ENCODE results near the gene SRSF7. TPM values are rescaled to one million over a fixed set of nuclear protein-coding genes. Genes with fewer than 3 reads are reported as not detected.
"Not testable (repeated sequence)": the region's sequence is repeated elsewhere in the genome, so short reads cannot be mapped to it uniquely, and the experiment has no call there.

Gene SRSF7
- total RNA-seq (100 to 1,000 TPM; 117 to 125 TPM), polyA plus RNA-seq (100 to 1,000 TPM in 1 of 2 donors, 10 to 100 TPM in 1; 69.2 to 101 TPM)
- long read RNA-seq, donor 1, transcript SRSF7-201 (8 exons, 2,489 nt): major isoform, 21 of 59 reads
- long read RNA-seq, donor 1, transcript SRSF7-208 (7 exons, 1,903 nt): minor isoform, 11 of 59 reads
- long read RNA-seq, donor 1, partial matches to known transcripts: 6 of 59 reads
- long read RNA-seq, donor 1, other reads (novel, unspliced or antisense): 10 of 59 reads
- long read RNA-seq, donor 2, transcript SRSF7-208 (7 exons, 1,903 nt): major isoform, 8 of 16 reads
- long read RNA-seq, donor 2, partial matches to known transcripts: 2 of 16 reads
- long read RNA-seq, donor 2, other reads (novel, unspliced or antisense): 3 of 16 reads

DNA sequence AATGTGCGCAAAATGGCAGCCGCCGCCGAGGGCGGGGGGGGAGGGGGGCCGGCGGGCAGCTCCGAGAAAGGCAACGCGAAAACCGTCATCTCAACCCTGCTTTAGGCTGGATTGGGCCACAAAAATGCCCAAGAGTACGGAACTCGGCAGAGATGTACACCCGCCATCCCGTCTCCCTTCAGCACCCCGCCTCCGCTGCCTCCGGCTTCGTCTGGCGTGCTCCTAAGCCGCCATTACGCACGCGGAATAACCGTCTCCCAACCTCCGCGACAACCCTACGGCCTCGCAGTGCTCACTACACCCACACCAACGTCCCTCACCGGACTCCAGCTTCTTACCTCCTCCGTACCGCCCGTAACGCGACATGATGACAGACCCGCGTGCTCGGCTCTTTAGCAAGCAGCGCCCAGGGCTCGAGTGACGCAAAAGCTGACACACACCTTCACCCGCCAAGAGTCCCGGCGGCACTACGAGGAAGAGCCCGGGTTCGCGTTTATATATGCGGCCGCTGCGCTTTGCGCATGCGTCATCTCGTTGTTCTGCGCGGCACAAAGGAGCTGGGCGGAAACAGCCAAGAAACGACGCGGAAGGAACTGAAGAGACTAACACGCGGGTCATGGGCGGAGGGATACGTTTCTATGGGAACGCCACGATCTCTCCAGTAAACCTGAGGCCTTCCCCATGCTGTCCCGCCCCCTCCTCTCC lies at the start of gene SRSF7:
SRSF7 (minus strand) TSS at position 471 of the 705 bp plus-strand sequence; CDS start at position 366, 105 bp downstream.
- no peaks in the 10 kb centered on the region for H3K27me3 ChIP-seq (ENCODE audit: control insufficient read depth in 1 of 2, insufficient read depth in 2 of 2, low read length in 1 of 2)
- DNase-seq (peak; percentile 99), ATAC-seq (ENCODE audit: low FRiP score) (peak; percentile 96)
- 0 to 1% methylated on average over 62 to 68 of the region's 68 CpGs for WGBS, 2 donors
- intact Hi-C loops (cut with DNase I): no loop called here
- no peaks in the 10 kb centered on the region for H3K9me3 ChIP-seq (ENCODE audit: control insufficient read depth, low read length)
- peak within 1 kb of the TSS; percentile 31 to 81 for H3K27ac ChIP-seq (ENCODE audit: low read depth in 1 of 2, low read length in 2 of 2)
- peak within 1 kb of the TSS; percentile 50 to 85 for H3K4me3 ChIP-seq (ENCODE audit: low read length in 2 of 2)
- H3K36me3 ChIP-seq (ENCODE audit: control insufficient read depth in 1 of 2, insufficient read depth in 2 of 2, low read length in 1 of 2): peaks cover 3 to 8% of the 10 kb centered on the region in 2 donors
- peaks cover 0 to 4% of the 10 kb centered on the region in 2 donors for H3K4me1 ChIP-seq (ENCODE audit: control insufficient read depth in 1 of 2, insufficient read depth in 2 of 2, low read length in 2 of 2)

- H3K4me1 ChIP-seq (ENCODE audit: control insufficient read depth in 1 of 2, insufficient read depth in 2 of 2, low read length in 2 of 2): no peaks in the 10 kb centered on the region
- 84 to 95% methylated on average over 3 of the region's 3 CpGs for WGBS, 2 donors
- intact Hi-C loops (cut with DNase I): no loop called here
- ATAC-seq (ENCODE audit: low FRiP score): no peak
- peaks cover 0 to 1% of the 10 kb centered on the region in 2 donors for H3K36me3 ChIP-seq (ENCODE audit: control insufficient read depth in 1 of 2, insufficient read depth in 2 of 2, low read length in 1 of 2)
- no peak overlapping the region for H3K27ac ChIP-seq (ENCODE audit: low read depth in 1 of 2, low read length in 2 of 2)
- no peaks in the 10 kb centered on the region for H3K27me3 ChIP-seq (ENCODE audit: control insufficient read depth in 1 of 2, insufficient read depth in 2 of 2, low read length in 1 of 2)
- H3K9me3 ChIP-seq (ENCODE audit: control insufficient read depth, low read length): no peaks in the 10 kb centered on the region
- H3K4me3 ChIP-seq (ENCODE audit: low read length in 2 of 2): no peak overlapping the region
- DNase-seq: no peak
Observed at GRCh38 chr2:38797953-38798352, 46.8 kb upstream of the SRSF7 start.

GRCh38 chr2:38797250-38797676 lies 46.1 kb upstream of the SRSF7 start:
- ATAC-seq (ENCODE audit: low FRiP score) (no peak), DNase-seq (no peak)
- no peak overlapping the region for H3K27ac ChIP-seq (ENCODE audit: low read depth in 1 of 2, low read length in 2 of 2)
- intact Hi-C loops (cut with DNase I): no loop called here
- H3K4me3 ChIP-seq (ENCODE audit: low read length in 2 of 2): no peak overlapping the region
- H3K9me3 ChIP-seq (ENCODE audit: control insufficient read depth, low read length): no peaks in the 10 kb centered on the region
- no peaks in the 10 kb centered on the region for H3K27me3 ChIP-seq (ENCODE audit: control insufficient read depth in 1 of 2, insufficient read depth in 2 of 2, low read length in 1 of 2)
- H3K36me3 ChIP-seq (ENCODE audit: control insufficient read depth in 1 of 2, insufficient read depth in 2 of 2, low read length in 1 of 2): peaks cover 0 to 1% of the 10 kb centered on the region in 2 donors
- H3K4me1 ChIP-seq (ENCODE audit: control insufficient read depth in 1 of 2, insufficient read depth in 2 of 2, low read length in 2 of 2): no peaks in the 10 kb centered on the region
- 60 to 65% methylated on average over 10 of the region's 10 CpGs for WGBS, 2 donors

DNA sequence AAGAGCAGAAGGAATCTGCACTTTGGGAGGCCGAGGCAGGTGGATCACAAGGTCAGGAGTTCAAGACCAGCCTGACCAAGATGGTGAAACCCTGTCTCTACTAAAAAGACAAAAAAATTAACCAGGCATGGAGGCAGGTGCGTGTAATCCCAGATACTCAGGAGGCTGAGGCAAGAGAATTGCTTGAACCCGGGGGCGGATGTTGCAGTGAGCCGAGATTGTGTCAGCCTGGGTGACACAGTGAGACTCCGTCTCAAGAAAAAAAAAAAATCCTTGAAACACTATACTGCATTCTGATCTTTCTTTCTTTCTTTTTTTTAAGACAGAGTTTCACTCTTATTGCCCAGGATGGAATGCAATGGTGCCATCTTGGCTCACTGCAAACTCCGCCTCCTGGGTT lies 43.9 kb upstream of the SRSF7 start:
- intact Hi-C loops (cut with DNase I); H3K36me3 ChIP-seq (ENCODE audit: control insufficient read depth in 1 of 2, insufficient read depth in 2 of 2, low read length in 1 of 2); H3K4me1 ChIP-seq (ENCODE audit: control insufficient read depth in 1 of 2, insufficient read depth in 2 of 2, low read length in 2 of 2); DNase-seq; ATAC-seq (ENCODE audit: low FRiP score); H3K4me3 ChIP-seq (ENCODE audit: low read length in 2 of 2); H3K9me3 ChIP-seq (ENCODE audit: control insufficient read depth, low read length); H3K27ac ChIP-seq (ENCODE audit: low read depth in 1 of 2, low read length in 2 of 2); H3K27me3 ChIP-seq (ENCODE audit: control insufficient read depth in 1 of 2, insufficient read depth in 2 of 2, low read length in 1 of 2): not testable (repeated sequence)
- WGBS, 2 donors: 92% methylated on average over 7 of the region's 7 CpGs

GRCh38 chr2:38794235-38794946 lies 43.2 kb upstream of the SRSF7 start:
- Histone ChIP-seq H3K27me3 (ENCODE audit: control insufficient read depth in 1 of 2, insufficient read depth in 2 of 2, low read length in 1 of 2) (no peaks in the 10 kb centered on the region), H3K4me3 (ENCODE audit: low read length in 2 of 2) (no peak overlapping the region), H3K9me3 (ENCODE audit: control insufficient read depth, low read length) (no peaks in the 10 kb centered on the region), H3K4me1 (ENCODE audit: control insufficient read depth in 1 of 2, insufficient read depth in 2 of 2, low read length in 2 of 2) (no peaks in the 10 kb centered on the region), H3K27ac (ENCODE audit: low read depth in 1 of 2, low read length in 2 of 2) (no peak overlapping the region), H3K36me3 (ENCODE audit: control insufficient read depth in 1 of 2, insufficient read depth in 2 of 2, low read length in 1 of 2) (peaks cover 0 to 1% of the 10 kb centered on the region in 2 donors)
- WGBS, 2 donors: 51% methylated on average over 7 of the region's 7 CpGs
- no peak for DNase-seq
- ATAC-seq (ENCODE audit: low FRiP score): no peak
- intact Hi-C loops (cut with DNase I): no loop called here

- DNase-seq: no peak
- intact Hi-C loops (cut with DNase I): no loop called here
- 92 to 95% methylated on average over 5 of the region's 5 CpGs for WGBS, 2 donors
Observed at GRCh38 chr2:38793511-38793910, 42.4 kb upstream of the SRSF7 start.

DNA sequence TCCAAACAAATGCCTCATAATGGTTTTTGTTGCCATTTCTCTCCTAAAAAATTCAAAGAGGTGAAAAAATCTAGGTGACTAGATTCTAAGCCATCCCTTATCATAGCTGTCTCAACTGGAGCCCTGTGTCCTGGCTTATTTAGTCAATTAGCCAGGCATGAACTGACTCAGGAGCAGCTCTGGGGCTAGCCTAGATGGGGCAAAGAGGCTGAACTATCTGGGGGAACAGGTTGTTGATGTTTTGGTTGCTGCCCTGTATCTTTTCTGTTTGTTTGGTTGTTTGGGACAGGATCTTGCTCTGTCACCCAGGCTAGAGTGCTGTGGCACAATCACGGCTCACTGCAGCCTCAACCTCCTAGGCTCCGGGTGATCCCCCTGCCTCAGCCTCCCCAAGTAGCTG lies 41.6 kb upstream of the SRSF7 start:
- no peak overlapping the region for H3K27ac ChIP-seq (ENCODE audit: low read depth in 1 of 2, low read length in 2 of 2)
- ATAC-seq (ENCODE audit: low FRiP score) (no peak), DNase-seq (no peak)
- intact Hi-C loops (cut with DNase I): no loop called here
- no peaks in the 10 kb centered on the region for H3K36me3 ChIP-seq (ENCODE audit: control insufficient read depth in 1 of 2, insufficient read depth in 2 of 2, low read length in 1 of 2)
- no peaks in the 10 kb centered on the region for H3K4me1 ChIP-seq (ENCODE audit: control insufficient read depth in 1 of 2, insufficient read depth in 2 of 2, low read length in 2 of 2)
- H3K27me3 ChIP-seq (ENCODE audit: control insufficient read depth in 1 of 2, insufficient read depth in 2 of 2, low read length in 1 of 2): no peaks in the 10 kb centered on the region
- H3K9me3 ChIP-seq (ENCODE audit: control insufficient read depth, low read length): no peaks in the 10 kb centered on the region
- H3K4me3 ChIP-seq (ENCODE audit: low read length in 2 of 2): no peak overlapping the region
- WGBS, 2 donors: 47 to 49% methylated on average over 2 of the region's 2 CpGs

More at GRCh38 chr2:38793511-38793910, 42.4 kb upstream of the SRSF7 start:
- H3K4me1 ChIP-seq (ENCODE audit: control insufficient read depth in 1 of 2, insufficient read depth in 2 of 2, low read length in 2 of 2): no peaks in the 10 kb centered on the region
- H3K9me3 ChIP-seq (ENCODE audit: control insufficient read depth, low read length): no peaks in the 10 kb centered on the region
- peaks cover 0 to 1% of the 10 kb centered on the region in 2 donors for H3K36me3 ChIP-seq (ENCODE audit: control insufficient read depth in 1 of 2, insufficient read depth in 2 of 2, low read length in 1 of 2)
- no peak overlapping the region for H3K4me3 ChIP-seq (ENCODE audit: low read length in 2 of 2)
- H3K27me3 ChIP-seq (ENCODE audit: control insufficient read depth in 1 of 2, insufficient read depth in 2 of 2, low read length in 1 of 2): no peaks in the 10 kb centered on the region
- no peak for ATAC-seq (ENCODE audit: low FRiP score)
- no peak overlapping the region for H3K27ac ChIP-seq (ENCODE audit: low read depth in 1 of 2, low read length in 2 of 2)

DNA sequence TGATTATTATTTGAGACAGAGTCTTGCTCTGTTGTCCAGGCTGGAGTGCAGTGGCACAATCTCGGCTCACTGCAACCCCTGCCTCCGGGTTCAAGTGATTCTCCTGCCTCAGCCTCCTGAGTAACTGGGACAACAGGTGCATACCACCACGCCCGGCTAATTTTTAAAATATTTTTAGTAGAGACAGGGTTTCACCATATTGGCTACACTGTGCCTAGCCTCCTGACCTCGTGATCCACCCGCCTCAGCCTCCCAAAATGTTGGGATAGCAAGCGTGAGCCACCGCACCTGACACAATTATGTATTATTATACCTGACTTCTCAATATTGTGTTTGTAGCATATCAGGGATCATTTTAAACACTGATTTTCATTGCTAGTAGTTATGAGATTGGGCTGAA lies 41.2 kb upstream of the SRSF7 start:
- H3K4me3 ChIP-seq (ENCODE audit: low read length in 2 of 2); H3K27me3 ChIP-seq (ENCODE audit: control insufficient read depth in 1 of 2, insufficient read depth in 2 of 2, low read length in 1 of 2); H3K4me1 ChIP-seq (ENCODE audit: control insufficient read depth in 1 of 2, insufficient read depth in 2 of 2, low read length in 2 of 2); H3K9me3 ChIP-seq (ENCODE audit: control insufficient read depth, low read length); intact Hi-C loops (cut with DNase I); H3K27ac ChIP-seq (ENCODE audit: low read depth in 1 of 2, low read length in 2 of 2); DNase-seq; H3K36me3 ChIP-seq (ENCODE audit: control insufficient read depth in 1 of 2, insufficient read depth in 2 of 2, low read length in 1 of 2); ATAC-seq (ENCODE audit: low FRiP score): not testable (repeated sequence)
- 94 to 95% methylated on average over 8 of the region's 8 CpGs for WGBS, 2 donors
